NCI-H187 treated with DMSO at 0.1 percent for 48 hours (cell line): Measurements from ENCODE around the gene FCGBP.
"Not testable (repeated sequence)": the region's sequence is repeated elsewhere in the genome, so short reads cannot be mapped to it uniquely, and the experiment has no call there.

ENCODE experiments used
- DNase-seq: peaks from one replicate; lab custom pipeline; 2025; lab: John Stamatoyannopoulos, UW

The FCGBP gene

GRCh38 chr19:39917561-39918182, 16.8 kb downstream of the FCGBP start:
- DNase-seq, result no peak

- no peak for DNase-seq
Measured at GRCh38 chr19:39916851-39917396, 17.5 kb downstream of the FCGBP start.

DNA sequence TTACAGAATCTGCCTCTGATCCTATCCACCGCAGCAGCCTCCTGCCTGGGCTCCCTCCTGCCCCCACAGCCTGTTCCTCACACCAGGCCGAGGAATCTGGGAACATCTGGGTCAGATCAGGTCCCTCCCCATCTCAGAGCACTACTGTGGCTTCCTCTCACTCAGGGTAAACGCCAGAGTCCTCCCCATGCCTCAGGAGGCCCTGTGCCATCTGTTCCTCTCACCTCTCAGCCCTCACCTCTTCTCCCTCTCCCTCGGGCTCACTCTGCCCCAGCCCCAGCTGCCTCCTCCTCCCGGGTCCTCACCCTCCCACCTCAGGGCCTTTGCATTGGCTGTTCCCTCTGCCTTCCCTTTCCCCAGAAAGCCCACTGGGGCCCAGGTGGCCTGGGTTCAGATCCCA, 18.2 kb downstream of the FCGBP start:
- no peak for DNase-seq

- DNase-seq, result peak; percentile 2
Measured at GRCh38 chr19:39915848-39916215, 18.6 kb downstream of the FCGBP start.

DNA sequence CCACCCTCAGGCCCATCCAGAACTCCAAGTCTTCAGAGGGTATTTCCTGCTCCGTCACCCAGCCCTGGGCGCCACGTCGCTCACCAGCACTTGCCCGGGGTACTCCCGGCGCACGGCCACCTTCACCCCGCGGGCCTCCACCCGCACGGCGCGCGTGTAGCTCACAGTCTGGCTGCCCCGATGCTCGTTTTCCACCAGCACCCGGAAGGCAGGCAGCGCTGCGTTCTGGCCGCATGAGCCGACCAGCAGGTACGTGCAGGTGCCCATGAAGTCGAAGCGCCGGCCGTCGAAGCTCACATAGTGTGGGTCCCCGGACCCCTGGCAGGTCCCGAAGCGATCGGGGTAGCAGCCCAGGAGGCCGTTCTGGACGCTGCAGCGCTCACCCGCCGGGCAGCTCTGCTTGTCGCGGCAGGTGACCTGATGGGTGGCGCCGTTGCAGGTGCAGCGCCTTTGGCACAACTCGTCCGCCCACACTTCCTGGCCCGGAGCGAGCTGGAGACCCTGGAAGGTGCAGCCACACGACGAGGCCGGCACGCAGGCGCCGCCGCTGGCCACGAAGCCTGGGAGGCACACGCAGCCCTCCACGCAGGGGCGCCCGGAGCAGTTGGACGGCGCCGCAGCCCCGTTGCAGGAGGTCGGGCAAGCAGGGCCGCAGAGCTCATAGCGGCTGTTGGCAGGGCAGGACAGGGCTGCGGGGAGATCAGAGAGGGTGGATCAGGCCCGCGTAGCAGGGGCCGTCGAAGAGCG, 19.2 kb downstream of the FCGBP start:
- no peak for DNase-seq

DNA sequence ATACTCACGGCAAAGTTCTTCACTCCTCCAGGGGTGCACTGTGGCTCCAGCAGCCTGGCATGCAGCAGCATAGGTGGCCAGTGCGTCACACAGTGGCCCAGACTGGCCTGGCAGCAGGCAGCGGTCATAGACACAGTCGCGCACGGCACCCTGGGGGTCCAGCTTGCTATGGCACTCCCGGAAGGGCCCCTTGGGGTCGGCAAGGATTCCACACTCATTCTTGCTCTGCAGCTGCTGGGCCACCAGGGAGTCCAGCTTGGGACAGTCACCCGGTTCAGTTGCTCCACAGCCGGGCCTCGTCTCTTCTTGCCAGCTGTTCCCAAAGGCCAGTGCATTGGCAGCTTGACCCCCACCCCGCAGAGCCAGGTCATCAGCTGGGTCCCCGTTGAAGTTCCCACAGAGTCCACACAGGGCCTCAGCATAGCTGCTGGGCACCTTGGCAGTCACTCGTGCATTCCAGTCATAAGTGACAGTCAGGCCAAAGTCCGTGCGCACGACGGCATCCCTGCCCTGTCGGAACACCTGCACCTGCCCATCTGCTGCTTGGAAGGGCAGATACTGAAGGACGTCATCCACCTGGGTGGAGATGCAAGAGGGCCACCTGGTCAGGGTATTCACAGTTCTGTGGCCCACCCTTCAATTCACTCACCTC, 20.6 kb downstream of the FCGBP start:
- DNase-seq, result no peak

GRCh38 chr19:39908803-39909202, 25.6 kb downstream of the FCGBP start:
- no peak for DNase-seq

- DNase-seq, result no peak
Measured at GRCh38 chr19:39906820-39907611, 27.4 kb downstream of the FCGBP start.

GRCh38 chr19:39906283-39906682, 28.2 kb downstream of the FCGBP start:
- DNase-seq, result no peak

DNA sequence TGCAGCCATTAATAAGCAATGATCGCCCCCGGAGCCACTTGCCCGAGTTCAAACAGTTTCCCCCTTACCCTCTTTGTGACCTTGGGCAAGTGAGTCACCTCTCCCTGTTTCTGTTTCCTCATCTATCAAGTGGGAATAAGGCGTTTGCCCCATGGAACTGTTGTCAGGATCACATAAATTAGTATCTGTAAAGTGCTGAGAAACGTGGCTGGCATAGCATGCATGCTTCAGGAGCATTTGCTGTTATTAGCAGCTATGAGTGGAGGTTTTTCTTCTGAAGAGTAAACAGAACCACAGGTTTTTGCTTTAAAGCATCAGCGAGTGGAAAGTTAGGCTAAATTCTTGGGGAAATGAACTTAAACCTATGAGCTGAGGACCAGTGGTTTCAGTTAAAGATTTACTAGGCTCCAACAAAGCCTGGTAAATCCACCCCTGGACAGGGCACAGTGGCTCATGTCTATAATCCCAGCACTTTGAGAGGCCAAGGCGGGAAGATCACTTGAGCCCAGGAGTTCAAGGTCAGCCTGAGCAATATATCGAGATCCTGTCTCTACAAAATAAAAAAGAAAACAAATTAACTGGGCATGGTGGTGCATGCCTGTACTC, 30.8 kb downstream of the FCGBP start:
- DNase-seq, result not testable (repeated sequence)

GRCh38 chr19:39902326-39902725, 32.1 kb downstream of the FCGBP start:
- not testable (repeated sequence) for DNase-seq

DNA sequence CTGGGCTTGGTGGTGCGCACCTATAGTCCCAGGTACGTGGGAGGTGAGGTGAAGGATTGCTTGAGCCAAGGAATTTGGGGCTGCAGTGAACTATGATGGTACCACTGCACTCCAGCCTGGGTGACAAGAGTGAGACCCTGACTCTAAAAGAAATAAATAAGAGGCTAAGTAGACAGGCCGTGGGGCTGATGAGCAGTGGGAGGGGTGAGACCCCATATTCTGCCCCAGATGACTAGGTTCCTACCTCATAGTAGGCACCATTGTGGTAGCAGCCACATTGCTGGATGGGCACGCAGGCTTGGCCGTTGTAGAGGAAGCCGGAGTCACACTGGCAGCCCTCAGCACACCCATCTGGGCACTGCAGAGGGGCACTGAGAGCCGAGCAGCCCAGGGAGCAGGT, 32.8 kb downstream of the FCGBP start:
- not testable (repeated sequence) for DNase-seq

GRCh38 chr19:39898858-39899257, 35.6 kb downstream of the FCGBP start:
- not testable (repeated sequence) for DNase-seq

DNA sequence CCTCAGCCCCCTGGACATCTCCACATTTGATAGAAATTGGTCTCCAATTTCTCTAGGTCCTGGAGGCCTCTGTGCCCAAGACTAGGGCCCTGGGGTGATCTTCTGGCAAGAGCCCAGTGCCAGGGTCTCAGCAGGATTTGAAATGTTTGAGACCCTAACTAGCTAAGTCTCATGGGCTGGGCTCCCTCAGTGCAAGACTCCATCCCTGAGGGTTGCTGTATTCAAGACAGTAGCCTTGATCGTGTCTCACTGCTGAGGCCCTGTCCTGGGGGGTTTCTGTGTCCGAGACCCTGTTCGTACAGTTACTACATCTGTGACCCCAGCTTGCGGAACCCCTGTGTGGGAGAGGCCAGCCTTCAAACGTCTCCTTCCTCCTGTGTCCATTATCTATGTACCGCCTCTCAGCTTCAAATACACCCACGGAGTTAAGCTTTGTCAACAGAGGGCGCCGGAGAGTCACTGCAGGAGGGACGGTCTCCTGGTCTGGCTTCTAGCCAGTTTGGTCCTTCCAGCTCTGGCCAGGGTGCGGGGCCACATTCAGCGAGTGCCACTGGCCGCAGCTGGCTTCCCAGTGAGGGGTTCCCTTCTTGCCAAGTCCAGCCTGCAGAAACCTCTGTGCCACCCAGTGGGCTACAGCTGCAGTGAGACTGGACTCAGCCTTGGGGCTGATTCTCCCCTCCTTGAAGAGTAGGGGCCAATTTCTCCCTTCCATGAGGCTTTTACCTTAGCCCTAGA, 36.8 kb downstream of the FCGBP start:
- DNase-seq, result not testable (repeated sequence)

- DNase-seq, result not testable (repeated sequence)
Measured at GRCh38 chr19:39895096-39895495, 39.3 kb downstream of the FCGBP start.

DNA sequence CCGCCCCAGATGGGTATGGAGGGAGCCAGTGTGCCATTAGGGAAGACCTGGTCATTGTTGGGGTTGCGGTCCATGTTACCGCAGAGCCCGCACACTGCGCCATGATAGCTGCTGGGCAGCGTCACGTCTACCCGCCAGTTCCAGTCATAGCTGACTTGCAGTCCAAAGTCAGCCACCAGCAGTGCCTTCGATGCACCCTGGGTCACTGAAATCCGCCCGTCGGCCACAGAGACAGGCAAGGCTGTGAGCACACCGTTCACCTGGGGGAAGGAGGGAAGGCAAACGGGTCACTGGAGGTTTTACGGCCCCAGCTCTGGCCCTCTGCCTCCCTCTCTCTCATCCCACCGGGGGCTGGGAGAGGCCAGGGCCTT, 40.2 kb downstream of the FCGBP start:
- DNase-seq, result not testable (repeated sequence)

DNA sequence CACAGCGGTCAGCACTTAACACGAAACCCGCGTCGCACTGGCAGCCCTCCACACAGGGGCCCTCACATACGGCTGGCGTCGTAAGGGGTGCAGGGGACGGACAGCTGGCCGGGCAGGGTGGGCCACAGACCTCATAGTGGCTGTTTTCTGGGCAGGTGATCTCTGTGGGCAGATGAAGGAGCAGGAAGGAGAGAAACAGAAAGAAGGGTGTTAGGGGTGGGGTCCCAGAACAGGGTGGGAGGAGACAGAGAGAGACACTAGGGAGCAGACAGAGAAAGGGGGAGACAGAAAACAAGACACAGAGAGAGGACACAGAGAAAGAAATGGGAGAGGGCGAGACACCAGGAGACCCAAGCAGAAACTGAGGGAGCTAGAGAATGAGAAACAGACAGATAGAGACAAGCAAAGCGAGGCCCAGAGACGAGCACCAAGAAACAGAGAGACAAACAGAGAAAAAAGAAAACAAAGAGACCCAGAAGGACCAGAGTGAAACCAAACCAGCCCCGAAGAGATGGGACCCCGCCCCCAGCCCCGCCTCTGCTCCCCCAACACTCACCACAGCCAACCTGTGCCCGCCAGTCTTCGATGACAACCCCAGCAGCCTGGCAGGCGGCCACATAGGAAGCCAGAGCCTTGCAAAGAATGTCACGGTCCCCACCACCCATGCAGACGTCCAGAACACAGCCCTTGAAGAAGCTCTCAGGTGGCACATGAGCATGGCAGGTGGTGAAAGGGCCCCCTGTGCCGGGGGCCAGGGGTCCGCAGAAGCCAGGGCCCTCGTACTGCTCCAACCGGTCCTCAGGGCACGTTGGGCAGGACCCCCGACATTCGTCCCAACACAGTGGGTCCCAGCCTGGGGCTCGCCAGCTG, 40.8 kb downstream of the FCGBP start:
- DNase-seq, result not testable (repeated sequence)

DNA sequence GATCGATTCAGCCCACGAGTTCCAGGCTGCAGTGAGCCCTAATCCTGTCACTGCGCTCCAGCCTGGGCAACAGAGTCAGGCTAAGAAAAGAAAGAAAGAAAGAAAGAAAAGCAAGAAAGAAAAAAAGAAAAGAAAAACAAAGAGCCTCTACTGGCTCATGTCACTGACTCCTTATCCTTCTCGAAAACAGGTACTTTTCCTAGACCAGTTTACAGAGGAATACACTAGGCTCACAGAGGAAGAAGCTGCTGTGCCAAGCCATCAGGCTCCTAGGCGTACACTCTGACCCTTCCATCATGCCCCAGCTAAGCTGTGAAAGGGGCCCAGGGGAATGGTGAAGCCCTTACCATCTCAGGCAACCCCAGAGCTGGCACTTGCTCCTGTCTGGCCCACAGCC, 41.9 kb downstream of the FCGBP start:
- DNase-seq, result not testable (repeated sequence)

GRCh38 chr19:39891660-39892505, 42.6 kb downstream of the FCGBP start:
- DNase-seq, result not testable (repeated sequence)
